Peyer's patch (tissue), 4 donors: ENCODE measurements around the gene UTRN. TPM values are rescaled to one million over a fixed set of nuclear protein-coding genes. Genes with fewer than 3 reads are reported as not detected.

Experiments
- DNase-seq, 3 donors: peaks; one replicate each; pipeline ENCODE4 v3.0.0-alpha.2; 2017 to 2019
- H3K27ac ChIP-seq, 4 donors: fragments of 200-600 bp; sonication (generic); one replicate each; pipeline ENCODE4 v1.5.1; 2016 to 2019
- H3K27me3 ChIP-seq, 2 donors: fragments of 200-600 bp; sonication (generic); one replicate each; pipeline ENCODE4 v1.5.1; 2019
- H3K36me3 ChIP-seq, 3 donors: fragments of 200-600 bp; sonication (generic); one replicate each; pipeline ENCODE4 v1.5.1; 2016 to 2019
- H3K4me1 ChIP-seq, 4 donors: fragments of 200-600 bp; sonication (generic); one replicate each; pipeline ENCODE4 v1.5.1; 2016 to 2019
- H3K4me3 ChIP-seq, 4 donors: fragments of 200-600 bp; sonication (generic); 1 replicate in 3 of 4; 2 replicates in 1 of 4; pipeline ENCODE4 v1.5.1; 2016 to 2019; ENCODE audit warnings: mild to moderate bottlenecking in 1 of 4
- H3K9me3 ChIP-seq, 4 donors: fragments of 200-600 bp; sonication (generic); one replicate each; pipeline ENCODE4 v1.5.1; 2016 to 2019; ENCODE audit warnings: mild to moderate bottlenecking in 1 of 4
- POLR2A ChIP-seq, 2 donors: fragments of 450-650 bp; IDR thresholded peaks; one replicate each; pipeline ENCODE4 v1.5.1; 2017; ENCODE audit warnings: antibody characterized with exemption in 2 of 2, mild to moderate bottlenecking in 2 of 2, moderate library complexity in 2 of 2
- total RNA-seq, 4 donors: library from RNA; depleted of rRNA; stranded (reverse); fragments of >200 nt; gene quantifications; one replicate each; pipeline ENCODE4 v1.1.0, GENCODE V29; 2016
- TF ChIP-seq, protein P1 (sequence below), 6 experiments: fragments of 450-650 bp in 4 of 6; fragments of 200-600 bp in 2 of 6; sonication (generic) in 1 of 6; IDR thresholded peaks; one replicate each; pipeline ENCODE4 v1.5.1; 2017 to 2019; ENCODE audit warnings: antibody characterized with exemption in 6 of 6, mild to moderate bottlenecking in 3 of 6, moderate library complexity in 1 of 6

The UTRN gene
- total RNA-seq, 4 donors from 2014 or later: 61.1 to 579 (median 115) TPM

DNA sequence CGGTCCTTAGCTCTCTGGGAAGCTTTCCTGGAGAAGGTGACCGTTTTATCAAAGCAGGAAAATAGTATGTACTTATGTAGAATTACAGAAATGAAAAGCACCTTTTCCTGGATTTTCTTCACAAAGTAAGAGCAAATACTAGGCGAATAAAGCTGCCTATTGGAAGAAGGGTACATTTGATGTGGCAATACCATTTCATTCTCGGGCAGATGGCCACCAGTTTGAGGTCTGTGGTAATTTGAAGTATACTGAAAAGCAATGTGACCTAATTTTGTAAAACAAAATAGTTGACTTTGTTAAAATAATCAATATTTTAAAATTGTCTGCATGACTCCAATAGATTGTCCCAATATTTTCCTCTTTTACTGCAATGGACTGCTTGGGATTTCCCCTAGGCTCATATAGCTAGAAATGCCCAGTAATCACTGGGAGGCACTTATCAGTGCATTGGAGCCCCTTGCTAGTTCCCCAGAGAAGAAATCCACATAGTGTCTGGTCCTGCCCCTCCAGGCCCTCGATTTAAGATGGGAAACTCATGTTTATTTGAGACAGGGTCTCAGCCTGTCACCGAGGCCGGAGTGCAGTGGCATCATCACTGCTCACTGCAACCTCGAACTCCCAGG is 7.4 kb upstream of the UTRN start:
- Histone ChIP-seq H3K36me3 (no peaks in the 10 kb centered on the region), H3K27me3 (no peaks in the 10 kb centered on the region), H3K9me3 (no peaks in the 10 kb centered on the region), H3K4me1 (no peaks in the 10 kb centered on the region), H3K27ac (no peak overlapping the region), H3K4me3 (no peak overlapping the region)
- no peak for DNase-seq
- TF ChIP-seq, protein P1, sequence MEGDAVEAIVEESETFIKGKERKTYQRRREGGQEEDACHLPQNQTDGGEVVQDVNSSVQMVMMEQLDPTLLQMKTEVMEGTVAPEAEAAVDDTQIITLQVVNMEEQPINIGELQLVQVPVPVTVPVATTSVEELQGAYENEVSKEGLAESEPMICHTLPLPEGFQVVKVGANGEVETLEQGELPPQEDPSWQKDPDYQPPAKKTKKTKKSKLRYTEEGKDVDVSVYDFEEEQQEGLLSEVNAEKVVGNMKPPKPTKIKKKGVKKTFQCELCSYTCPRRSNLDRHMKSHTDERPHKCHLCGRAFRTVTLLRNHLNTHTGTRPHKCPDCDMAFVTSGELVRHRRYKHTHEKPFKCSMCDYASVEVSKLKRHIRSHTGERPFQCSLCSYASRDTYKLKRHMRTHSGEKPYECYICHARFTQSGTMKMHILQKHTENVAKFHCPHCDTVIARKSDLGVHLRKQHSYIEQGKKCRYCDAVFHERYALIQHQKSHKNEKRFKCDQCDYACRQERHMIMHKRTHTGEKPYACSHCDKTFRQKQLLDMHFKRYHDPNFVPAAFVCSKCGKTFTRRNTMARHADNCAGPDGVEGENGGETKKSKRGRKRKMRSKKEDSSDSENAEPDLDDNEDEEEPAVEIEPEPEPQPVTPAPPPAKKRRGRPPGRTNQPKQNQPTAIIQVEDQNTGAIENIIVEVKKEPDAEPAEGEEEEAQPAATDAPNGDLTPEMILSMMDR (IDR thresholded peaks at IDR 0.05): no peak
- TF ChIP-seq POLR2A (IDR thresholded peaks at IDR 0.05): no peak

DNA sequence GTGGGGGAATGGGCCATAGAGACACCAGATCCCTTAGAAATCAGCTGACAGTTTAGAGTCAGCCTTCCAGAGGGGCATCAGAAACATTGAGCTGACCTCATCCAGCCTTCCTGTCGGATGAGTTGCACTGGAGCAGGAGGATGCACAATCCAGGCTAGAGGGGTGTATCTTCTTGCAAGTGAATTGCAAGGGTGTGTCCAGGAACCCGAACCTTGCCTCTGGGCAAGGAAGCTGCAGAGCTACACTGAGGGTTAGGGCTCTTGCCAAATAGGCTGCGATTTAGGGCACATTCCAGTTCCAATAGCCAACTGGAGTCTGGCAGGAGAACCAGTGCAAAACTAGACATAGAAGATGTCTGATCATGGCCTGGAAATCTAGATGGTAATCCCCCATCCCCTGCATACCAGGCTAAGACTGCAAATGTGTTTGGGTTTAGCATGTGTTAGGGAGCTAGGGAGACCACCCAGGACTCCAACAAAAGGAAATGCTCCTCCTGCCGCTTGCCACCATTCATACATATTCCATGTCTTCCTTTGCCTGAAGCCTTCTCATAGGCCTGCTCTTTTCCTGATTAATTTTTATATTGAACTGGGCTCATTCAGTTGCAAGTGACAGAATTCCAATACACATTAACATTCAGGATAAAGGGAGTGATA is 6.3 kb upstream of the UTRN start:
- TF ChIP-seq, protein P1 (IDR thresholded peaks at IDR 0.05): no peak
- TF ChIP-seq POLR2A (IDR thresholded peaks at IDR 0.05): no peak
- H3K36me3 ChIP-seq: no peaks in the 10 kb centered on the region
- no peak overlapping the region for H3K27ac ChIP-seq
- H3K27me3 ChIP-seq: no peaks in the 10 kb centered on the region
- H3K9me3 ChIP-seq: no peaks in the 10 kb centered on the region
- H3K4me3 ChIP-seq: no peak overlapping the region
- H3K4me1 ChIP-seq: no peaks in the 10 kb centered on the region
- no peak for DNase-seq

DNA sequence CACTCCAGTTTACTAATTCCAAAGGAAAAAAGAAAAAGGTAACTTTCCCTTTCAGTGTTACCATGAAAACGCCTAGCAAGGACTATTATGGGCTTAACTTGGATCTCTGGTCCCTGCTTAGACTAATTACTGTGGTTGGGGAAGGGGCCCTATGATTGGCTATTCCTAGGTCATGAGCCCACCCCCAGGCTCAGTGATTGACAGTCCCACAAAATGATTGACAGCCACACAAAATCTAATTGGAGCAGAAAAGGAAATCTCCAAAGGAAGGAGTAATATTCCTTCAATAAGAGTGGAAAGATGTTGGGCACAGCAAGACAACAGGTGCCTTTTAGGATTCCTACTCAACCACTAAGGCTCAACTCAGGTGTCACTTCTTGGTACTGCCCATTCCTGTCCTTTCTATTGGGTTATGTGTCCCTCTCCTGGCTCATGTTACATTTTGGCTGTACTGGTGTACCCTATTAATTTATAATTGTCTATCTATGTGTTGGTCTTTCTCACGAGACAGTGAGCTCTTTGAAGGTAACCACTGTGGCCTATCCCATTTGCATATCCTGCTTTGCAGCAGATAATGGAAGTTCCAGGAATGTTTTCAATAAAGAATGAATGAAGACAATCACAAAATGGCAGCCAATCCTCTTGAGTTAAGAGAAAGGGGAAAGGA is 5.5 kb upstream of the UTRN start:
- no peak for TF ChIP-seq POLR2A (IDR thresholded peaks at IDR 0.05)
- TF ChIP-seq, protein P1 (IDR thresholded peaks at IDR 0.05): no peak

DNA sequence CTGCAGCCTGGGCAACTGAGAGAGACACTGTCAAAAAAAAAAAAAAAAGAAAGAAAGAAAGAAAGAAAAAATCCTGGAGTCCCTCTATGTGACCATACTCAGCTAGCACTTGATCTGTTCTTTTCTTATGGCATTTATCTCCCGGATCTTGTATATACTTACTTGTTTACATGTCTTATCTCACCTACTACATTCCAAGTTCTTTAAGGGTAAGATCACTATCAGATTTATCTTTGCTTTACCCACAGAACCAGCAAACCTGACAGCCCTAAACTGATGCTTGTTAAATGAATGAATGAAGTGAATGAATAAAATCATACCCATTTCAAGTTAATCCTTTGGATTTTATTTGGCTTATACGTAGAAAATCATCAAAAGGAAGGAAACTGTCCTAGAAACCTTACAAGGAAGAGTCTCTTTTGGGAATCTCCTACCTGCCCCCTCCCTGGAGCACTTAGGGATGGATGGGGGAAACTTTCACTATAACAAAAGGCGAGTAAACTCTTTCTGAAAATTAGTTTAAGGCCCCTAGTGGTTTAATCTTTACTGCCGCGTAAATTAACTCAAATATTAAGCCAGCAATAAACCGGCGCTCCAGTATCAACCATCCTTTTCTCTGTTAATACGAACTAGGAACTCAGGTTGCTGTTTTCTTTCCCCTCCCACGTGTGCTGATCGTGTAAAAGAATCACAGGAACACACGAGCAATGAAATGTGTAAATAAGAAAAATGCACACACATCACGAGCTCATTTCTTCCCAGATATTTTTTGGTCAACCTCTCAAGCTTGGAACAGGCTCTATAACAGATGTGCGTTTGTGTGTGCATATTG is 1.3 kb upstream of the UTRN start:
- H3K4me1 ChIP-seq: peaks cover 0 to 8% (median 0%) of the 10 kb centered on the region in 4 donors
- TF ChIP-seq, protein P1 (IDR thresholded peaks at IDR 0.05): peak in 3 of 6 experiments; percentile 3 to 21 (median 13)
- TF ChIP-seq POLR2A (IDR thresholded peaks at IDR 0.05): no peak
- peak overlapping the region; percentile 70 to 94 (median 73) for H3K4me3 ChIP-seq
- H3K36me3 ChIP-seq: no peaks in the 10 kb centered on the region
- no peaks in the 10 kb centered on the region for H3K9me3 ChIP-seq
- H3K27me3 ChIP-seq: no peaks in the 10 kb centered on the region
- DNase-seq: no peak
- H3K27ac ChIP-seq: peak overlapping the region in 2 of 4 donors; percentile 79 to 97

More for the DNA sequence above, 5.5 kb upstream of the UTRN start:
- Histone ChIP-seq H3K27me3 (no peaks in the 10 kb centered on the region), H3K9me3 (no peaks in the 10 kb centered on the region), H3K27ac (no peak overlapping the region), H3K36me3 (no peaks in the 10 kb centered on the region), H3K4me1 (no peaks in the 10 kb centered on the region), H3K4me3 (no peak overlapping the region)
- DNase-seq: no peak

DNA sequence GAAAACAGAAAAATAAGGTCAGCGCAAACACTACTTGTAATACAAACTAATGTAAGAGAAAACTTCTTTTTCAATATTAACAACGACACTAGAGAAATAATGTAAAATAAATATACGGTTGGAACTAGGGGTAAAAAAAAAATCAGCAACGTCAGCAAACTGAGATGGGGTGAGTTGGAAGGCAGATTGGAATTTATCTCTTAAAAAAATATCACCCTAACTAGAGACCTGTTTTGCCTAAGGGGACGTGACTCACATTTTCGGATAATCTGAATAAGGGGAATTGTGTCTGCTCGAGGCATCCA is 705 bp upstream of the UTRN start:
- peak overlapping the region; percentile 70 to 94 (median 73) for H3K4me3 ChIP-seq
- H3K4me1 ChIP-seq: peaks cover 0 to 8% (median 0%) of the 10 kb centered on the region in 4 donors
- H3K36me3 ChIP-seq: no peaks in the 10 kb centered on the region
- H3K9me3 ChIP-seq: no peaks in the 10 kb centered on the region
- H3K27ac ChIP-seq: peak overlapping the region; percentile 79 to 97 (median 85)
- DNase-seq: no peak
- TF ChIP-seq, protein P1 (IDR thresholded peaks at IDR 0.05): no peak
- no peak for TF ChIP-seq POLR2A (IDR thresholded peaks at IDR 0.05)
- no peaks in the 10 kb centered on the region for H3K27me3 ChIP-seq
